ENCODE data around the gene RASAL1. TPM values are rescaled to one million over a fixed set of nuclear protein-coding genes. Genes with fewer than 3 reads are reported as not detected.

RASAL1 gene
- total RNA-seq, 4 donors from 2014 or later = 17.4 to 98.7 (median 56.6) TPM

GRCh38 chr12:113155646-113156045 lies 20.1 kb upstream of the RASAL1 start:
- intact Hi-C loops (cut with DNase I) = no loop called here
- Histone ChIP-seq H3K4me3 (no peak overlapping the region), H3K4me1 (peaks cover 0 to 39% (median 15%) of the 10 kb centered on the region in 3 donors), H3K27ac (no peak overlapping the region), H3K9me3 (no peaks in the 10 kb centered on the region), H3K36me3 (peaks cover 14 to 38% (median 21%) of the 10 kb centered on the region in 3 donors), H3K27me3 (peaks cover 0 to 54% (median 0%) of the 10 kb centered on the region in 4 donors)
- 40 to 46% methylated on average over 7 of the region's 7 CpGs for WGBS, 2 donors
- no peak for DNase-seq
- TF ChIP-seq POLR2A (IDR thresholded peaks at IDR 0.05) (no peak), CTCF (IDR thresholded peaks at IDR 0.05) (no peak)

- TF ChIP-seq POLR2A (IDR thresholded peaks at IDR 0.05) = no peak
- TF ChIP-seq CTCF (IDR thresholded peaks at IDR 0.05) = no peak
- H3K27me3 ChIP-seq = peaks cover 0 to 60% (median 0%) of the 10 kb centered on the region in 4 donors
- intact Hi-C loops (cut with DNase I) = no loop called here
- peaks cover 0 to 40% (median 15%) of the 10 kb centered on the region in 3 donors for H3K4me1 ChIP-seq
- H3K36me3 ChIP-seq = peaks cover 14 to 33% (median 16%) of the 10 kb centered on the region in 3 donors
- no peak overlapping the region for H3K4me3 ChIP-seq
- no peaks in the 10 kb centered on the region for H3K9me3 ChIP-seq
- no peak for DNase-seq
- 75 to 76% methylated on average over 7 to 9 of the region's 12 CpGs for WGBS, 2 donors
- H3K27ac ChIP-seq = no peak overlapping the region
Observed at GRCh38 chr12:113155060-113155459, 19.5 kb upstream of the RASAL1 start.

GRCh38 chr12:113154351-113154973 lies 18.9 kb upstream of the RASAL1 start:
- no peak for TF ChIP-seq CTCF (IDR thresholded peaks at IDR 0.05)
- TF ChIP-seq POLR2A (IDR thresholded peaks at IDR 0.05) = no peak
- peaks cover 0 to 61% (median 0%) of the 10 kb centered on the region in 4 donors for H3K27me3 ChIP-seq
- H3K9me3 ChIP-seq = no peaks in the 10 kb centered on the region
- H3K36me3 ChIP-seq = peaks cover 10 to 27% (median 14%) of the 10 kb centered on the region in 3 donors
- WGBS, 2 donors = 0 to 20% methylated on average over 3 to 4 of the region's 51 CpGs
- H3K27ac ChIP-seq = no peak overlapping the region
- intact Hi-C loops (cut with DNase I) = no loop called here
- peak overlapping the region in 3 of 4 donors; percentile 4 to 46 (median 29) for H3K4me3 ChIP-seq
- peaks cover 0 to 46% (median 21%) of the 10 kb centered on the region in 3 donors for H3K4me1 ChIP-seq
- no peak for DNase-seq

- Histone ChIP-seq H3K9me3 (no peaks in the 10 kb centered on the region), H3K36me3 (peaks cover 0 to 13% (median 4%) of the 10 kb centered on the region in 3 donors), H3K27ac (peak overlapping the region in 2 of 4 donors; percentile 37 to 40), H3K27me3 (peaks cover 0 to 61% (median 0%) of the 10 kb centered on the region in 4 donors), H3K4me3 (peak overlapping the region; percentile 35 to 68 (median 40)), H3K4me1 (peaks cover 0 to 53% (median 24%) of the 10 kb centered on the region in 3 donors)
- no peak for DNase-seq
- 2 to 11% methylated on average over 35 to 49 of the region's 70 CpGs for WGBS, 2 donors
- TF ChIP-seq CTCF (IDR thresholded peaks at IDR 0.05) = peak in 5 of 6 experiments; percentile 11 to 64 (median 31)
- TF ChIP-seq POLR2A (IDR thresholded peaks at IDR 0.05) = no peak
- intact Hi-C loops (cut with DNase I) = no loop called here
Observed at GRCh38 chr12:113152835-113153814, 17.6 kb upstream of the RASAL1 start.

Measured in esophagus squamous epithelium (tissue), 5 donors.